HEK293 (cell line): ENCODE data around the gene GNG3.

ENCODE experiments used
- SETDB1 ChIP-seq: IDR thresholded peaks from one replicate; pipeline ENCODE4 v1.6.1; 2017; ENCODE audit warnings: mild to moderate bottlenecking, low read length, moderate library complexity, mixed read lengths; ENCODE audit not compliant: insufficient read length
- SP2 ChIP-seq: fragments of 450-650 bp; formaldehyde crosslinking; IDR thresholded peaks from 2 replicates; pipeline ENCODE4 v1.5.1; 2016; ENCODE audit warnings: missing biosample characterization, missing genetic modification characterization
- YY1 ChIP-seq: fragments of 450-650 bp; formaldehyde crosslinking; IDR thresholded peaks from 2 replicates; pipeline ENCODE4 v1.5.1; 2018; ENCODE audit warnings: missing biosample characterization, missing genetic modification characterization
- ZFP37 ChIP-seq: fragments of 450-650 bp; formaldehyde crosslinking; IDR thresholded peaks from 2 replicates; pipeline ENCODE4 v1.5.1; 2016; ENCODE audit warnings: missing biosample characterization, missing genetic modification characterization
- ZNF274 ChIP-seq, 2 experiments: fragments of 200-500 bp in 1 of 2; fragments of 450-650 bp in 1 of 2; sonication (Bioruptor generic) in 1 of 2; formaldehyde crosslinking in 1 of 2; IDR thresholded peaks; 2 replicates each; pipeline versions ENCODE4 v1.5.1 to v1.6.1; 2014 to 2016; ENCODE audit warnings: borderline replicate concordance in 1 of 2, inconsistent platforms in 1 of 2, low read length in 1 of 2, missing biosample characterization in 1 of 2, missing genetic modification characterization in 1 of 2
- ZNF529 ChIP-seq: fragments of 450-650 bp; formaldehyde crosslinking; IDR thresholded peaks from 2 replicates; pipeline ENCODE4 v1.5.1; 2017; ENCODE audit warnings: missing genetic modification characterization, missing biosample characterization; ENCODE audit not compliant: insufficient replicate concordance
- ZNF629 ChIP-seq: fragments of 450-650 bp; formaldehyde crosslinking; IDR thresholded peaks from 2 replicates; pipeline ENCODE4 v1.5.1; 2017; ENCODE audit warnings: missing biosample characterization, missing genetic modification characterization
- TF ChIP-seq, protein P1 (sequence below): fragments of 450-650 bp; formaldehyde crosslinking; IDR thresholded peaks from 2 replicates; pipeline ENCODE4 v1.5.1; 2016; ENCODE audit warnings: missing biosample characterization, missing genetic modification characterization
- TF ChIP-seq, protein P2 (sequence below): fragments of 450-650 bp; formaldehyde crosslinking; IDR thresholded peaks from 2 replicates; pipeline ENCODE4 v1.5.1; 2016; ENCODE audit warnings: missing biosample characterization, missing genetic modification characterization, low read depth

DNA sequence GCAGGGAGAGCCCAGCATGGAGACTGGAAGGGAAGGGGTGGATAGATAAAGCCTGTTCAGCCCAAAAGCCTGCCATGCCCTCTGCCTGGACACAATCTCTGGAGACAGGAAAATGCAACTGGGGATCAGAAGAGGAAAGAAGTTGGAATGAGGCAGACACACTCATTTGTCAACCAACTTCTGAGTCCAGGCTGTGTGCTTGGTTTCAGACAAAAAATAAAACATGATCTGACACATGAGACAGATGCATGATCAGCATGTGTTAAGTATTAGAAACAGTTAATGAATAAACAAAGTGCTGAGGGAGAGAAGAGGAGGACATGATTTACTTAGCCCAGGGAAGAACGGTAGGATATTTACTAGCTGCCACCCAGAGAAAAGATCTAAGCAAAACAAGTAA is 19.0 kb upstream of the GNG3 start:
- TF ChIP-seq SETDB1 = no peak
- TF ChIP-seq, protein P1, sequence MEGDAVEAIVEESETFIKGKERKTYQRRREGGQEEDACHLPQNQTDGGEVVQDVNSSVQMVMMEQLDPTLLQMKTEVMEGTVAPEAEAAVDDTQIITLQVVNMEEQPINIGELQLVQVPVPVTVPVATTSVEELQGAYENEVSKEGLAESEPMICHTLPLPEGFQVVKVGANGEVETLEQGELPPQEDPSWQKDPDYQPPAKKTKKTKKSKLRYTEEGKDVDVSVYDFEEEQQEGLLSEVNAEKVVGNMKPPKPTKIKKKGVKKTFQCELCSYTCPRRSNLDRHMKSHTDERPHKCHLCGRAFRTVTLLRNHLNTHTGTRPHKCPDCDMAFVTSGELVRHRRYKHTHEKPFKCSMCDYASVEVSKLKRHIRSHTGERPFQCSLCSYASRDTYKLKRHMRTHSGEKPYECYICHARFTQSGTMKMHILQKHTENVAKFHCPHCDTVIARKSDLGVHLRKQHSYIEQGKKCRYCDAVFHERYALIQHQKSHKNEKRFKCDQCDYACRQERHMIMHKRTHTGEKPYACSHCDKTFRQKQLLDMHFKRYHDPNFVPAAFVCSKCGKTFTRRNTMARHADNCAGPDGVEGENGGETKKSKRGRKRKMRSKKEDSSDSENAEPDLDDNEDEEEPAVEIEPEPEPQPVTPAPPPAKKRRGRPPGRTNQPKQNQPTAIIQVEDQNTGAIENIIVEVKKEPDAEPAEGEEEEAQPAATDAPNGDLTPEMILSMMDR = no peak
- TF ChIP-seq ZNF274 (IDR thresholded peaks at IDR 0.05; ENCODE audit: low read length) = no peak
- TF ChIP-seq ZNF274 (tag by site-specific recombination; IDR thresholded peaks at IDR 0.05; ENCODE audit: borderline replicate concordance) = no peak
- TF ChIP-seq SP2 (tag by site-specific recombination) = no peak
- TF ChIP-seq ZFP37 (tag by site-specific recombination) = no peak
- no peak for TF ChIP-seq ZNF629 (tag by site-specific recombination)
- TF ChIP-seq, protein P2, sequence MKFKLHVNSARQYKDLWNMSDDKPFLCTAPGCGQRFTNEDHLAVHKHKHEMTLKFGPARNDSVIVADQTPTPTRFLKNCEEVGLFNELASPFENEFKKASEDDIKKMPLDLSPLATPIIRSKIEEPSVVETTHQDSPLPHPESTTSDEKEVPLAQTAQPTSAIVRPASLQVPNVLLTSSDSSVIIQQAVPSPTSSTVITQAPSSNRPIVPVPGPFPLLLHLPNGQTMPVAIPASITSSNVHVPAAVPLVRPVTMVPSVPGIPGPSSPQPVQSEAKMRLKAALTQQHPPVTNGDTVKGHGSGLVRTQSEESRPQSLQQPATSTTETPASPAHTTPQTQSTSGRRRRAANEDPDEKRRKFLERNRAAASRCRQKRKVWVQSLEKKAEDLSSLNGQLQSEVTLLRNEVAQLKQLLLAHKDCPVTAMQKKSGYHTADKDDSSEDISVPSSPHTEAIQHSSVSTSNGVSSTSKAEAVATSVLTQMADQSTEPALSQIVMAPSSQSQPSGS (tag by site-specific recombination) = no peak
- no peak for TF ChIP-seq ZNF529 (tag by site-specific recombination)
- no peak for TF ChIP-seq YY1
